Measurements from ENCODE around the gene RNF123.

DNA sequence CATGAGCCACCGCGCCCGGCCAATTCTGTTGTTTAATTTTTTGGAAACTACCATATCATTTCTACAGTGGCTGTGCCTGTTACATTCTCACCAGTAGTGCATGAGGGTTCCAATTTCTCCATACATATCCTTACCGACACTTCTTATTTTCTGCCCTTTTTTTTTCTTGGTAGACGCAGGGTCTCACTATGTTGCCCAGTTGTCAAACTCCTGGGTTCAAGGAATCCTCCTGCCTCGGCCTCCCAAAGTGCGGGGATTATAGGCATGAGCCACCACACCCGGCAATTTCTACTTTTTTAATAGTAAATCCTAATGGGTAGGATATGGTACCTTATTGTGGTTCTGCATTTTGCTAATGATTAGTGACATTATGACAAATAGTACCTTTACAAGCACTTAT, 20.5 kb downstream of the RNF123 start:
- TF ChIP-seq, protein P1, sequence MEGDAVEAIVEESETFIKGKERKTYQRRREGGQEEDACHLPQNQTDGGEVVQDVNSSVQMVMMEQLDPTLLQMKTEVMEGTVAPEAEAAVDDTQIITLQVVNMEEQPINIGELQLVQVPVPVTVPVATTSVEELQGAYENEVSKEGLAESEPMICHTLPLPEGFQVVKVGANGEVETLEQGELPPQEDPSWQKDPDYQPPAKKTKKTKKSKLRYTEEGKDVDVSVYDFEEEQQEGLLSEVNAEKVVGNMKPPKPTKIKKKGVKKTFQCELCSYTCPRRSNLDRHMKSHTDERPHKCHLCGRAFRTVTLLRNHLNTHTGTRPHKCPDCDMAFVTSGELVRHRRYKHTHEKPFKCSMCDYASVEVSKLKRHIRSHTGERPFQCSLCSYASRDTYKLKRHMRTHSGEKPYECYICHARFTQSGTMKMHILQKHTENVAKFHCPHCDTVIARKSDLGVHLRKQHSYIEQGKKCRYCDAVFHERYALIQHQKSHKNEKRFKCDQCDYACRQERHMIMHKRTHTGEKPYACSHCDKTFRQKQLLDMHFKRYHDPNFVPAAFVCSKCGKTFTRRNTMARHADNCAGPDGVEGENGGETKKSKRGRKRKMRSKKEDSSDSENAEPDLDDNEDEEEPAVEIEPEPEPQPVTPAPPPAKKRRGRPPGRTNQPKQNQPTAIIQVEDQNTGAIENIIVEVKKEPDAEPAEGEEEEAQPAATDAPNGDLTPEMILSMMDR (IDR thresholded peaks at IDR 0.05; ENCODE audit: low read depth, low read length, missing input control) = no peak
- TF ChIP-seq RAD21 (IDR thresholded peaks at IDR 0.05) = no peak
- no peak for TF ChIP-seq HNF4A (conservative IDR thresholded peaks at IDR 0.05)
- TF ChIP-seq, protein P2, sequence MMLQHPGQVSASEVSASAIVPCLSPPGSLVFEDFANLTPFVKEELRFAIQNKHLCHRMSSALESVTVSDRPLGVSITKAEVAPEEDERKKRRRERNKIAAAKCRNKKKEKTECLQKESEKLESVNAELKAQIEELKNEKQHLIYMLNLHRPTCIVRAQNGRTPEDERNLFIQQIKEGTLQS (IDR thresholded peaks at IDR 0.05) = no peak
